PC-3 (cell line): Measurements from ENCODE around the gene RXRA. TPM values are rescaled to one million over a fixed set of nuclear protein-coding genes. Genes with fewer than 3 reads are reported as not detected.
A peak's percentile ranks its signal among the peaks of the same experiment; 100 is the strongest.

Experiments used
- ATAC-seq: fragments of 200-7000 bp; cut with Tn5 transposase; 2 replicates; pipeline ENCODE4 v1.9.1; 2020; ENCODE audit warnings: mild to moderate bottlenecking, moderate library complexity
- BruUV-seq: library from RNA; stranded (reverse); fragments of 400-500 nt; replicated peaks from 2 replicates; lab custom pipeline; 2021; lab: Mats Ljungman, UMichigan
- CTCF ChIA-PET: fragments of 300-600 bp; sonication (Branson Sonifier 250); formaldehyde crosslinking; loops from one replicate; lab custom pipeline; 2022; ENCODE audit warnings: antibody characterized with exemption; lab: Charles Lee
- POLR2A ChIA-PET: fragments of 300-600 bp; sonication (Branson Sonifier 250); formaldehyde crosslinking; loops from one replicate; lab custom pipeline; 2022; ENCODE audit warnings: antibody characterized with exemption; ENCODE audit not compliant: unreplicated experiment; lab: Charles Lee
- DNase-seq: peaks from one replicate; pipeline ENCODE4 v3.0.0-alpha.2; 2015
- H2AFZ ChIP-seq: fragments of 300-600 bp; sonication (generic); 2 replicates; pipeline ENCODE4 v1.6.0; 2016; ENCODE audit warnings: antibody characterized with exemption, low read length
- H3F3A ChIP-seq: fragments of 300-600 bp; sonication (generic); one replicate; pipeline ENCODE4 v1.6.0; 2017; ENCODE audit warnings: antibody characterized with exemption, low read length, control low read depth, mild to moderate bottlenecking; ENCODE audit not compliant: unreplicated experiment
- H3K27ac ChIP-seq: fragments of 300-600 bp; sonication (generic); 2 replicates; pipeline ENCODE4 v1.5.1; 2016; ENCODE audit warnings: mild to moderate bottlenecking, low read length
- H3K27me3 ChIP-seq: fragments of 300-600 bp; sonication (generic); 2 replicates; pipeline ENCODE4 v1.6.1; 2016; ENCODE audit warnings: low read length, mixed read lengths
- H3K36me3 ChIP-seq: fragments of 300-600 bp; sonication (generic); 2 replicates; pipeline ENCODE4 v1.6.1; 2016; ENCODE audit warnings: low read depth, mixed run types, low read length, mixed read lengths
- H3K4me1 ChIP-seq: fragments of 300-600 bp; sonication (generic); 2 replicates; pipeline ENCODE4 v1.5.1; 2016; ENCODE audit warnings: low read length; ENCODE audit not compliant: insufficient read depth
- H3K4me2 ChIP-seq: fragments of 300-600 bp; sonication (generic); 2 replicates; pipeline ENCODE4 v1.6.0; 2016; ENCODE audit warnings: low read length
- H3K4me3 ChIP-seq: fragments of 300-600 bp; sonication (generic); 2 replicates; pipeline ENCODE4 v1.5.1; 2016; ENCODE audit warnings: mild to moderate bottlenecking, low read length, mixed read lengths
- H3K79me2 ChIP-seq: fragments of 300-600 bp; sonication (generic); 2 replicates; pipeline ENCODE4 v1.6.1; 2017; ENCODE audit warnings: low read length, mixed read lengths
- H3K9ac ChIP-seq: fragments of 300-600 bp; sonication (generic); 2 replicates; pipeline ENCODE4 v1.6.0; 2016; ENCODE audit warnings: mild to moderate bottlenecking, low read length
- H3K9me2 ChIP-seq: fragments of 300-600 bp; sonication (generic); replicated peaks from 2 replicates; pipeline ENCODE4 v1.6.1; 2016; ENCODE audit warnings: mixed run types, low read length, mixed read lengths
- H3K9me3 ChIP-seq: fragments of 300-600 bp; sonication (generic); 2 replicates; pipeline ENCODE4 v1.6.1; 2016; ENCODE audit warnings: low read length, mixed read lengths
- H4K20me1 ChIP-seq: fragments of 300-600 bp; sonication (generic); 2 replicates; pipeline ENCODE4 v1.6.1; 2016; ENCODE audit warnings: low read length, mixed read lengths
- EZH2 ChIP-seq: fragments of 300-600 bp; sonication (generic); IDR thresholded peaks from one replicate; pipeline ENCODE4 v1.6.1; 2017; ENCODE audit warnings: antibody characterized with exemption, mild to moderate bottlenecking, low read length; ENCODE audit not compliant: unreplicated experiment
- EZH2phosphoT487 ChIP-seq: fragments of 300-600 bp; sonication (generic); IDR thresholded peaks from 2 replicates; pipeline ENCODE4 v1.6.1; 2018; ENCODE audit warnings: mild to moderate bottlenecking, antibody characterized with exemption, low read length, borderline replicate concordance
- intact Hi-C: fragments of 100-400 bp; cut with micrococcal nuclease; formaldehyde crosslinking; loops from 2 replicates; pipeline ENCODE4 v1.9.0; 2023
- total RNA-seq: library from RNA; depleted of rRNA; stranded (reverse); fragments of >200 nt; gene quantifications from 2 replicates; pipeline ENCODE4 v1.2.3, GENCODE V29; 2014
- TF ChIP-seq, protein P1 (sequence below): fragments of 300-600 bp; sonication (generic); conservative IDR thresholded peaks from 2 replicates; pipeline ENCODE4 v1.5.1; 2017; ENCODE audit warnings: antibody characterized with exemption, low read depth, mild to moderate bottlenecking, low read length

RXRA gene
- total RNA-seq, 1 experiment from 2014 or later = 17.5 TPM

- Histone ChIP-seq H3K4me2 (no peak overlapping the region), H3K27ac (no peak overlapping the region), H3F3A (no peaks in the 10 kb centered on the region), H3K79me2 (no peaks in the 10 kb centered on the region), H3K27me3 (no peaks in the 10 kb centered on the region), H4K20me1 (no peaks in the 10 kb centered on the region), H2AFZ (no peak overlapping the region), H3K36me3 (no peaks in the 10 kb centered on the region), H3K9me2 (no peaks in the 10 kb centered on the region), H3K4me1 (no peaks in the 10 kb centered on the region), H3K4me3 (no peak overlapping the region), H3K9me3 (no peaks in the 10 kb centered on the region), H3K9ac (no peak overlapping the region)
- TF ChIP-seq EZH2 = no peak
- TF ChIP-seq, protein P1, sequence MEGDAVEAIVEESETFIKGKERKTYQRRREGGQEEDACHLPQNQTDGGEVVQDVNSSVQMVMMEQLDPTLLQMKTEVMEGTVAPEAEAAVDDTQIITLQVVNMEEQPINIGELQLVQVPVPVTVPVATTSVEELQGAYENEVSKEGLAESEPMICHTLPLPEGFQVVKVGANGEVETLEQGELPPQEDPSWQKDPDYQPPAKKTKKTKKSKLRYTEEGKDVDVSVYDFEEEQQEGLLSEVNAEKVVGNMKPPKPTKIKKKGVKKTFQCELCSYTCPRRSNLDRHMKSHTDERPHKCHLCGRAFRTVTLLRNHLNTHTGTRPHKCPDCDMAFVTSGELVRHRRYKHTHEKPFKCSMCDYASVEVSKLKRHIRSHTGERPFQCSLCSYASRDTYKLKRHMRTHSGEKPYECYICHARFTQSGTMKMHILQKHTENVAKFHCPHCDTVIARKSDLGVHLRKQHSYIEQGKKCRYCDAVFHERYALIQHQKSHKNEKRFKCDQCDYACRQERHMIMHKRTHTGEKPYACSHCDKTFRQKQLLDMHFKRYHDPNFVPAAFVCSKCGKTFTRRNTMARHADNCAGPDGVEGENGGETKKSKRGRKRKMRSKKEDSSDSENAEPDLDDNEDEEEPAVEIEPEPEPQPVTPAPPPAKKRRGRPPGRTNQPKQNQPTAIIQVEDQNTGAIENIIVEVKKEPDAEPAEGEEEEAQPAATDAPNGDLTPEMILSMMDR = no peak
- no peak for TF ChIP-seq EZH2phosphoT487
- DNase-seq = no peak
- BruUV-seq = no TSS peak
- POLR2A ChIA-PET = no interaction called here
- intact Hi-C loops = no loop called here
- CTCF ChIA-PET = no interaction called here
- ATAC-seq = no peak
Observed at GRCh38 chr9:134285215-134285845, 40.9 kb upstream of the RXRA start.

DNA sequence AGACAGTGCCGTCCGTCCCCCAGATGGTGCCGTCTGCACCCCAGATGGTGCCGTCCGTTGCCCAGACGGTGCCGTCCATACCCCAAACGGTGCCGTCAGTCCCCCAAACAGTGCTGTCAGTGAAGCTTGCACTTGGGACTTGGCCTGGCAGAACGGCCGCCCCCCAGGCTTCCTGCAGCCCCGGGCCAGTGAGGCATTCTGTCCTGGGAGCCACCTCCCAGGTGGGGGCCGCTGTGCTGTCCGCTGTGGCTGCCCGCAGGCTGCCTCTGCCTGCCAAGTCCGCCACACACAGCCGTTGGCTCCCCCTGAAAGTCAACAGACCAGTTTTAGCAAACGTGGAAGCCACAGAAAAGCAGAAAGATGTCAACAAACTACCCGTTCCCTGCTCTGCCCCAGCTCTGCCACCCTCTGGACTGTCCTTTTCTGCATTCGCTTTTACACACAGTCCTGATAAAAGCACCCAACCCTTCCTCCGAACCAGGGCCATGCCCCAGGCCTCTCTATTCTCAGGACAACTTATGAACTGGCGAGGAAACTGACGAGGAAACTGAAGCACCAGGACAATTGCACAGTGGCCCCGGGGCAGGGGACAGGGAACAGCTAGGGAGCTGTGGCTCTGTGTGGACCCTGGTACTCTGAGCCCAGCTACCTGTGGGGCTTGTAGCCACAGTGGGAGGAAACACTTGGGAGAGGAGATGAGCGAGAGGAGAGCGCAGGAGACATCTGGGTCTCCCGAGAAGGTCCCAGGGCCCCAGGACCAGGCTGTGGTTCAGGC, 39.6 kb upstream of the RXRA start:
- ChIA-PET CTCF (no interaction called here), POLR2A (no interaction called here)
- Histone ChIP-seq H3K9ac (no peak overlapping the region), H3K9me2 (no peaks in the 10 kb centered on the region), H4K20me1 (no peaks in the 10 kb centered on the region), H3K9me3 (no peaks in the 10 kb centered on the region), H3F3A (no peaks in the 10 kb centered on the region), H3K4me1 (no peaks in the 10 kb centered on the region), H2AFZ (no peak overlapping the region), H3K27ac (no peak overlapping the region), H3K79me2 (no peaks in the 10 kb centered on the region), H3K27me3 (no peaks in the 10 kb centered on the region), H3K4me3 (no peak overlapping the region), H3K36me3 (no peaks in the 10 kb centered on the region), H3K4me2 (no peak overlapping the region)
- intact Hi-C loops = no loop called here
- peak; percentile 30 for DNase-seq
- no TSS peak for BruUV-seq
- TF ChIP-seq, protein P1 = no peak; the same call in 1 of the 2 replicates
- TF ChIP-seq EZH2phosphoT487 (no peak), EZH2 (no peak)
- peak; percentile 53; the same call in 1 of the 2 replicates for ATAC-seq
